Spleen (tissue), 11 donors: ENCODE results near the gene TCEAL6. TPM values are rescaled to one million over a fixed set of nuclear protein-coding genes. Genes with fewer than 3 reads are reported as not detected.
"Not testable (repeated sequence)": the region's sequence is repeated elsewhere in the genome, so short reads cannot be mapped to it uniquely, and the experiment has no call there.

Experiments used
- DNase-seq: peaks from one replicate; pipeline ENCODE4 v3.0.0-alpha.2; 2020
- H3K27ac ChIP-seq, 8 donors: fragments of 200-600 bp; sonication (generic) in 7 of 8; 1 replicate in 4 of 8; 2 replicates in 4 of 8; pipeline versions ENCODE4 v1.5.0 to v1.8.0; 2016 to 2021; ENCODE audit warnings: inconsistent platforms in 4 of 8, mild to moderate bottlenecking in 4 of 8, moderate library complexity in 1 of 8
- H3K27me3 ChIP-seq, 7 donors: fragments of 200-600 bp; sonication (generic) in 6 of 7; replicated peaks in 1 of 7; 1 replicate in 4 of 7; 2 replicates in 3 of 7; pipeline versions ENCODE4 v1.5.0 to v1.8.0; 2016 to 2021; ENCODE audit warnings: inconsistent platforms in 3 of 7, mild to moderate bottlenecking in 1 of 7
- H3K36me3 ChIP-seq, 6 donors: fragments of 200-600 bp; sonication (generic) in 5 of 6; 1 replicate in 4 of 6; 2 replicates in 2 of 6; pipeline versions ENCODE4 v1.5.0 to v1.8.0; 2016 to 2021; ENCODE audit warnings: inconsistent platforms in 2 of 6
- H3K4me1 ChIP-seq, 6 donors: fragments of 200-600 bp; sonication (generic) in 5 of 6; 1 replicate in 3 of 6; 2 replicates in 3 of 6; pipeline versions ENCODE4 v1.5.0 to v1.8.0; 2016 to 2021; ENCODE audit warnings: inconsistent platforms in 3 of 6
- H3K4me3 ChIP-seq, 8 donors: fragments of 200-600 bp; sonication (generic) in 7 of 8; 1 replicate in 4 of 8; 2 replicates in 4 of 8; pipeline versions ENCODE4 v1.5.0 to v1.8.0; 2016 to 2021; ENCODE audit warnings: inconsistent platforms in 4 of 8, mild to moderate bottlenecking in 4 of 8, moderate library complexity in 2 of 8
- H3K9me3 ChIP-seq, 8 donors: fragments of 200-600 bp; sonication (generic) in 7 of 8; 1 replicate in 4 of 8; 2 replicates in 4 of 8; pipeline versions ENCODE4 v1.5.0 to v1.8.0; 2016 to 2021; ENCODE audit warnings: inconsistent platforms in 4 of 8
- CTCF ChIP-seq, 11 experiments: fragments of 200-600 bp in 7 of 11; fragments of 450-650 bp in 4 of 11; sonication (generic) in 4 of 11; IDR thresholded peaks in 8 of 11; conservative IDR thresholded peaks in 3 of 11; 1 replicate in 7 of 11; 2 replicates in 4 of 11; pipeline versions ENCODE4 v1.4.0 to v1.8.0; 2016 to 2021; ENCODE audit warnings: antibody characterized with exemption in 11 of 11, inconsistent platforms in 4 of 11, mild to moderate bottlenecking in 1 of 11
- POLR2A ChIP-seq, 3 donors: fragments of 450-650 bp; IDR thresholded peaks; one replicate each; pipeline ENCODE4 v1.5.1; 2017; ENCODE audit warnings: antibody characterized with exemption in 3 of 3, mild to moderate bottlenecking in 1 of 3
- POLR2AphosphoS5 ChIP-seq, 3 donors: sonication (generic); formaldehyde crosslinking; IDR thresholded peaks; one replicate each; pipeline ENCODE4 v1.5.1; 2017; ENCODE audit warnings: antibody characterized with exemption in 3 of 3
- WGBS, 5 donors: extraction: QIAGEN DNeasy Blood & Tissue Kit in 3 of 5; methylation state at CpG; one replicate each; pipeline versions ENCODE4 v1.1.5 to v1.1.7; 2013 to 2018; 5-methylcytosine and 5-hydroxymethylcytosine counted together
- intact Hi-C: fragments of 100-400 bp; cut with DNase I; formaldehyde crosslinking; loops from one replicate; pipeline ENCODE4 v1.15.0; 2023; ENCODE audit warnings: low total_unique reads
- polyA plus RNA-seq, 3 donors: library from polyadenylated mRNA; stranded (reverse); fragments of 200-250 nt; gene quantifications; one replicate each; pipeline ENCODE4 v1.2.1, GENCODE V29; 2013
- total RNA-seq, 7 donors: library from RNA; depleted of rRNA in 3 of 7; stranded (reverse); fragments of >200 nt in 3 of 7; fragmentation: NEBNext Ultra II Directional in 4 of 7; extraction: Animal tissue kit (Norgen Biotek cat#: 25700) in 4 of 7; gene quantifications; one replicate each; pipeline versions ENCODE4 v1.1.0 to v1.2.1, GENCODE V29; 2016 to 2021
- donor health status: healthy with polysubstance abuse.
- donor health status: DM: no; HTN: no; CAD: no; lungs with moderate emphysema.
- donor health status: DM: no; HTN: no; CAD: no.
- donor health status: Bipolar disorder and iron deficiency.
- donor health status: healthy.
- donor health status: DM: no; HTN: no; CAD: no.
- donor health status: DM: yes; HTN: yes; CAD: no.

The TCEAL6 gene
- total and polyA plus RNA-seq, 10 donors: not detected

- Histone ChIP-seq H3K27me3 (peaks cover 0 to 42% (median 15%) of the 10 kb centered on the region in 7 donors), H3K27ac (no peak overlapping the region), H3K4me3 (no peak overlapping the region), H3K9me3 (no peaks in the 10 kb centered on the region), H3K36me3 (no peaks in the 10 kb centered on the region), H3K4me1 (no peaks in the 10 kb centered on the region)
- WGBS, 5 donors: 43 to 54% (median 49%) methylated on average over 8 of the region's 8 CpGs
- intact Hi-C loops: no loop called here
- no peak for DNase-seq
- TF ChIP-seq POLR2A (IDR thresholded peaks at IDR 0.05) (no peak), CTCF (IDR thresholded peaks at IDR 0.05 in 8 of 11, conservative IDR thresholded peaks at IDR 0.05 in 3 of 11) (no peak), POLR2AphosphoS5 (IDR thresholded peaks at IDR 0.05) (no peak)
Observed at GRCh38 chrX:102126863-102127262, 15.4 kb downstream of the TCEAL6 start.

- DNase-seq: peak; percentile 58
- H3K27ac ChIP-seq, H3K9me3 ChIP-seq, H3K4me1 ChIP-seq, intact Hi-C loops, H3K36me3 ChIP-seq: not testable (repeated sequence)
- Histone ChIP-seq H3K27me3 (peaks cover 0 to 42% (median 15%) of the 10 kb centered on the region in 7 donors), H3K4me3 (peak overlapping the region in 2 of 8 donors; percentile 38 to 57)
- 12 to 39% (median 20%) methylated on average over 13 to 21 of the region's 21 CpGs for WGBS, 5 donors
Observed at GRCh38 chrX:102126080-102126818, 16.0 kb downstream of the TCEAL6 start.

- peak; percentile 70 for DNase-seq
- Histone ChIP-seq H3K27me3 (peaks cover 0 to 42% (median 15%) of the 10 kb centered on the region in 7 donors), H3K4me3 (peak within 1 kb of the TSS in 2 of 8 donors; percentile 38 to 57)
- H3K27ac ChIP-seq, intact Hi-C loops, H3K4me1 ChIP-seq, H3K36me3 ChIP-seq, H3K9me3 ChIP-seq: not testable (repeated sequence)
- 1 to 30% (median 13%) methylated on average over 17 to 33 of the region's 38 CpGs; no CpG with 5 or more reads in 1 of the 5 donors for WGBS, 5 donors
- TF ChIP-seq POLR2AphosphoS5 (IDR thresholded peaks at IDR 0.05): peak in 1 of 3 donors; percentile 28
Observed at GRCh38 chrX:102125436-102125835, 16.8 kb downstream of the TCEAL6 start, which contains the start of gene TCEAL2. Gene TCEAL2 (plus strand): TSS chrX:102125679. CDS start chrX:102126831, 1,152 bp downstream.

- intact Hi-C loops: not testable (repeated sequence)
Observed at GRCh38 chrX:102125014-102125413, 17.3 kb downstream of the TCEAL6 start.

GRCh38 chrX:102115748-102116147, 26.5 kb downstream of the TCEAL6 start:
- Histone ChIP-seq H3K27ac (no peak overlapping the region), H3K9me3 (peaks cover 0 to 11% (median 0%) of the 10 kb centered on the region in 8 donors), H3K36me3 (no peaks in the 10 kb centered on the region), H3K4me1 (no peaks in the 10 kb centered on the region), H3K4me3 (no peak overlapping the region), H3K27me3 (peaks cover 0 to 19% (median 0%) of the 10 kb centered on the region in 7 donors)
- no peak for TF ChIP-seq CTCF (IDR thresholded peaks at IDR 0.05 in 8 of 11, conservative IDR thresholded peaks at IDR 0.05 in 3 of 11)
- no peak for TF ChIP-seq POLR2A (IDR thresholded peaks at IDR 0.05)
- TF ChIP-seq POLR2AphosphoS5 (IDR thresholded peaks at IDR 0.05): no peak
- WGBS, 5 donors: 70 to 91% (median 83%) methylated on average over 2 of the region's 2 CpGs; no CpG with 5 or more reads in 1 of the 5 donors
- intact Hi-C loops: no loop called here
- no peak for DNase-seq

More at GRCh38 chrX:102125014-102125413, 17.3 kb downstream of the TCEAL6 start:
- not testable (repeated sequence) for H3K36me3 ChIP-seq, H3K4me1 ChIP-seq, H3K9me3 ChIP-seq, H3K27ac ChIP-seq, DNase-seq
- WGBS, 5 donors: 12 to 52% (median 29%) methylated on average over 3 to 10 of the region's 10 CpGs
- peak overlapping the region in 2 of 8 donors; percentile 38 to 57 for H3K4me3 ChIP-seq
- H3K27me3 ChIP-seq: peaks cover 0 to 42% (median 15%) of the 10 kb centered on the region in 7 donors
